Chondrocyte (in vitro differentiated cells): ENCODE measurements around the gene FAM234A. TPM values are rescaled to one million over a fixed set of nuclear protein-coding genes. Genes with fewer than 3 reads are reported as not detected.

Experiments
- DNase-seq: peaks from one replicate; pipeline ENCODE4 v3.0.0; 2021; ENCODE audit warnings: mixed read lengths, low spot score
- H3K27ac Mint-ChIP-seq: one replicate; pipeline ENCODE4 v1.8.0; 2021; ENCODE audit warnings: mild to moderate bottlenecking, moderate library complexity, mixed read lengths; ENCODE audit not compliant: unreplicated experiment
- H3K27me3 Mint-ChIP-seq: 2 replicates; pipeline ENCODE4 v1.8.0; 2021; ENCODE audit warnings: low read depth, mixed read lengths
- H3K36me3 Mint-ChIP-seq: 2 replicates; pipeline ENCODE4 v1.8.0; 2021; ENCODE audit warnings: low read depth, mixed read lengths
- H3K4me1 Mint-ChIP-seq: 2 replicates; pipeline ENCODE4 v1.8.0; 2021; ENCODE audit warnings: low read depth, mild to moderate bottlenecking, mixed read lengths
- H3K4me3 Mint-ChIP-seq: one replicate; pipeline ENCODE4 v1.8.0; 2021; ENCODE audit warnings: mild to moderate bottlenecking, moderate library complexity, mixed read lengths; ENCODE audit not compliant: unreplicated experiment
- H3K9me3 Mint-ChIP-seq: 2 replicates; pipeline ENCODE4 v1.8.0; 2021; ENCODE audit warnings: low read depth, mixed read lengths
- CTCF ChIP-seq: fragments of 200-600 bp; sonication (generic); IDR thresholded peaks from 2 replicates; pipeline ENCODE4 v1.5.0; 2021; ENCODE audit warnings: antibody characterized with exemption, mild to moderate bottlenecking, moderate library complexity
- long read RNA-seq: library from polyadenylated mRNA; stranded (forward); transcript quantifications from one replicate; pipeline ENCODE4 v2.0.0, GENCODE V29; 2021
- total RNA-seq: library from RNA; stranded (reverse); gene quantifications from 3 replicates; pipeline ENCODE4 v1.2.1, GENCODE V29; 2021

Gene FAM234A, protein sequence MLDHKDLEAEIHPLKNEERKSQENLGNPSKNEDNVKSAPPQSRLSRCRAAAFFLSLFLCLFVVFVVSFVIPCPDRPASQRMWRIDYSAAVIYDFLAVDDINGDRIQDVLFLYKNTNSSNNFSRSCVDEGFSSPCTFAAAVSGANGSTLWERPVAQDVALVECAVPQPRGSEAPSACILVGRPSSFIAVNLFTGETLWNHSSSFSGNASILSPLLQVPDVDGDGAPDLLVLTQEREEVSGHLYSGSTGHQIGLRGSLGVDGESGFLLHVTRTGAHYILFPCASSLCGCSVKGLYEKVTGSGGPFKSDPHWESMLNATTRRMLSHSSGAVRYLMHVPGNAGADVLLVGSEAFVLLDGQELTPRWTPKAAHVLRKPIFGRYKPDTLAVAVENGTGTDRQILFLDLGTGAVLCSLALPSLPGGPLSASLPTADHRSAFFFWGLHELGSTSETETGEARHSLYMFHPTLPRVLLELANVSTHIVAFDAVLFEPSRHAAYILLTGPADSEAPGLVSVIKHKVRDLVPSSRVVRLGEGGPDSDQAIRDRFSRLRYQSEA
- total RNA-seq, result 122 to 146 TPM (median 125 TPM) in 3 replicates
- long read RNA-seq, transcript FAM234A-203 (13 exons, 3,213 nt), result major isoform, 264 of 396 reads
- long read RNA-seq, partial matches to known transcripts, result 58 of 396 reads
- long read RNA-seq, other reads (novel, unspliced or antisense), result 72 of 396 reads

GRCh38 chr16:234468-235305, at the start of gene FAM234A:
Gene FAM234A (plus strand): TSS chr16:234821. CDS start chr16:254414, 19,593 bp downstream.
- Mint-ChIP-seq H3K4me3 (peak within 1 kb of the TSS; percentile 99), H3K4me1 (peaks cover 13% of the 10 kb centered on the region), H3K36me3 (no peaks in the 10 kb centered on the region), H3K9me3 (no peaks in the 10 kb centered on the region), H3K27ac (peak within 1 kb of the TSS; percentile 100), H3K27me3 (no peaks in the 10 kb centered on the region)
- DNase-seq, result peak; percentile 95
- TF ChIP-seq CTCF, result peak; percentile 76

GRCh38 chr16:185213-185612, 49.4 kb upstream of the FAM234A start:
- H3K4me3 Mint-ChIP-seq, result no peak overlapping the region
- H3K36me3 Mint-ChIP-seq, result peaks cover 20% of the 10 kb centered on the region
- no peaks in the 10 kb centered on the region for H3K27me3 Mint-ChIP-seq
- H3K4me1 Mint-ChIP-seq, result no peaks in the 10 kb centered on the region
- no peak for TF ChIP-seq CTCF
- H3K9me3 Mint-ChIP-seq, result no peaks in the 10 kb centered on the region
- DNase-seq, result no peak
- H3K27ac Mint-ChIP-seq, result no peak overlapping the region

- Mint-ChIP-seq H3K27ac (no peak overlapping the region), H3K9me3 (no peaks in the 10 kb centered on the region), H3K36me3 (peaks cover 20% of the 10 kb centered on the region), H3K4me1 (no peaks in the 10 kb centered on the region), H3K4me3 (no peak overlapping the region), H3K27me3 (no peaks in the 10 kb centered on the region)
- TF ChIP-seq CTCF, result no peak
- no peak for DNase-seq
Observed at GRCh38 chr16:185691-186090, 48.9 kb upstream of the FAM234A start.

DNA sequence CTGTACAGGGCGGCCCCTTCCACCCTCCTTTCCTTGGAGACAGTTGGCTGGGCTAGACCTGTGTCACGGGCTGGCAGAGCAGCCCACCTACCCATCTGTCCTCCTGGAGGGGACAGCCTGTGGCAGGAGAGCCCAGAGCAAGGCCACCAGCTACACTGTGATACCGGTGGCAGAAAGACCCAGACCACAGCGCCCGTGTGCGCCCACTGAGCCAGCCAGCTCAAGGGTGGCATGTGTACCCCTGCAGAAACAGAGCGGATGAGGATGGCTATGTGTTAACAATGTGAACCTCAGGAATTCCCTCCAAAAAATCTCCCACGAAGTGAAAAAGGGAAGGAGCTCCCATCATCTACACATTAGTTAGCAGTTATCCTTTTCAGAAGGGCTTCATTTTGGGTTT, 47.3 kb upstream of the FAM234A start:
- DNase-seq, result no peak
- no peak overlapping the region for H3K4me3 Mint-ChIP-seq
- peaks cover 32% of the 10 kb centered on the region for H3K36me3 Mint-ChIP-seq
- no peaks in the 10 kb centered on the region for H3K4me1 Mint-ChIP-seq
- H3K27me3 Mint-ChIP-seq, result no peaks in the 10 kb centered on the region
- no peaks in the 10 kb centered on the region for H3K9me3 Mint-ChIP-seq
- no peak overlapping the region for H3K27ac Mint-ChIP-seq
- TF ChIP-seq CTCF, result no peak

DNA sequence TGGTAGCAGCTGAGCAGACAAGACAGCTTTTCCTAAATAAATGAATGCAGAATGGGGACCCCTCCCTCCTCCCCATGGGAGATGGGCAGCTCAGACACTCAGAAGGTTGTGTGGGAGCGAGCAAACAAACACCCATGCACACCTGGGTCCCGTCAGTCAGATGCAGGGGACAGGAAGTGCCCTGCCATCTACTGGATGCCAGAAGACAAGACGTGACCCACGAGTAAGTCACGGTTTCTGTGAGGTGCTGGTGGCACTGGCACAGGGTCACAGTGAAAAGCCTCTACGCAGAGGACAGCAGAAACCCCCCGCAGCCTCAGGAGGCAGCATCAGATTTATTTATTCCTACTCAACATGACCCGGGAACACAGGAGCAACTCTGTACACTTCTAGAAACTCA, 45.9 kb upstream of the FAM234A start:
- Mint-ChIP-seq H3K36me3 (peaks cover 36% of the 10 kb centered on the region), H3K9me3 (no peaks in the 10 kb centered on the region), H3K27me3 (no peaks in the 10 kb centered on the region), H3K4me1 (no peaks in the 10 kb centered on the region), H3K27ac (no peak overlapping the region), H3K4me3 (no peak overlapping the region)
- DNase-seq, result no peak
- peak; percentile 47 for TF ChIP-seq CTCF
